Neural cell (in vitro differentiated cells): Measurements from ENCODE around the gene PROZ. TPM values are rescaled to one million over a fixed set of nuclear protein-coding genes. Genes with fewer than 3 reads are reported as not detected.
"Not testable (repeated sequence)": the region's sequence is repeated elsewhere in the genome, so short reads cannot be mapped to it uniquely, and the experiment has no call there.

ENCODE experiments used
- H2AFZ ChIP-seq: fragments of 200-600, 300-800 bp; sonication (generic), shearing (Covaris generic); 2 replicates; pipeline ENCODE4 v1.6.0; 2014; ENCODE audit warnings: low read depth, mild to moderate bottlenecking, antibody characterized with exemption, low read length, moderate library complexity
- H3F3A ChIP-seq: fragments of 200-600 bp; shearing (Covaris generic); 2 replicates; pipeline ENCODE4 v1.6.1; 2016; ENCODE audit warnings: mild to moderate bottlenecking, moderate library complexity, mixed read lengths, antibody characterized with exemption, low read length; ENCODE audit not compliant: insufficient read depth, poor library complexity, severe bottlenecking
- H3K27ac ChIP-seq: fragments of 200-600, 300-800 bp; sonication (generic), shearing (Covaris generic); 2 replicates; pipeline ENCODE4 v1.5.1; 2014; ENCODE audit warnings: mild to moderate bottlenecking, low read length, moderate library complexity
- H3K27me3 ChIP-seq: fragments of 300-800, 200-600 bp; sonication (generic), shearing (Covaris generic); 2 replicates; pipeline ENCODE4 v1.6.0; 2014; ENCODE audit warnings: mild to moderate bottlenecking, low read depth, low read length, moderate library complexity; ENCODE audit not compliant: insufficient read depth
- H3K36me3 ChIP-seq: fragments of 300-800, 200-600 bp; sonication (generic), shearing (Covaris generic); 2 replicates; pipeline ENCODE4 v1.5.1; 2014; ENCODE audit warnings: mild to moderate bottlenecking, antibody characterized with exemption, low read length, moderate library complexity; ENCODE audit not compliant: insufficient read depth
- H3K4me2 ChIP-seq: fragments of 300-800, 200-600 bp; sonication (generic), shearing (Covaris generic); 2 replicates; pipeline ENCODE4 v1.6.0; 2014; ENCODE audit warnings: mild to moderate bottlenecking, low read length
- H3K4me3 ChIP-seq: fragments of 300-800, 200-600 bp; sonication (generic), shearing (Covaris generic); 2 replicates; pipeline ENCODE4 v1.5.1; 2014; ENCODE audit warnings: mild to moderate bottlenecking, low read length, moderate library complexity
- H3K79me2 ChIP-seq: fragments of 200-600 bp; shearing (Covaris generic); replicated peaks from 2 replicates; pipeline ENCODE4 v1.6.0; 2014; ENCODE audit warnings: mild to moderate bottlenecking, low read length, moderate library complexity; ENCODE audit not compliant: insufficient read depth
- H3K9ac ChIP-seq: fragments of 300-800, 200-600 bp; sonication (generic), shearing (Covaris generic); 2 replicates; pipeline ENCODE4 v1.6.1; 2016; ENCODE audit warnings: mild to moderate bottlenecking, low read length, mixed read lengths
- H3K9me2 ChIP-seq: fragments of 200-600 bp; shearing (Covaris generic); 2 replicates; pipeline ENCODE4 v1.6.1; 2016; ENCODE audit warnings: mild to moderate bottlenecking, low read length, mixed read lengths; ENCODE audit not compliant: insufficient read depth
- H3K9me3 ChIP-seq: fragments of 200-600, 300-800 bp; sonication (generic), shearing (Covaris generic); 2 replicates; pipeline ENCODE4 v1.6.1; 2016; ENCODE audit warnings: mild to moderate bottlenecking, mixed run types, low read length, moderate library complexity, mixed read lengths
- H4K20me1 ChIP-seq: fragments of 200-600 bp; shearing (Covaris generic); 2 replicates; pipeline ENCODE4 v1.6.1; 2016; ENCODE audit warnings: mild to moderate bottlenecking, mixed run types; ENCODE audit not compliant: insufficient read depth
- CTCF ChIP-seq: fragments of 450-650 bp; IDR thresholded peaks from 2 replicates; pipeline ENCODE4 v1.5.1; 2014; ENCODE audit warnings: antibody characterized with exemption, mild to moderate bottlenecking, moderate library complexity; ENCODE audit not compliant: poor library complexity, severe bottlenecking
- EP300 ChIP-seq: fragments of 450-650 bp; conservative IDR thresholded peaks from 2 replicates; pipeline ENCODE4 v1.6.1; 2014; ENCODE audit warnings: antibody characterized with exemption, mild to moderate bottlenecking, moderate library complexity; ENCODE audit not compliant: poor library complexity, severe bottlenecking
- EZH2 ChIP-seq: fragments of 200-600, 300-800 bp; shearing (Covaris generic), sonication (generic); IDR thresholded peaks from 2 replicates; pipeline ENCODE4 v1.6.1; 2014; ENCODE audit warnings: antibody characterized with exemption, low read length, borderline replicate concordance, mild to moderate bottlenecking; ENCODE audit not compliant: insufficient read depth, poor library complexity, severe bottlenecking
- MXI1 ChIP-seq: fragments of 450-650 bp; conservative IDR thresholded peaks from 2 replicates; pipeline ENCODE4 v1.6.1; 2014; ENCODE audit warnings: antibody characterized with exemption, mild to moderate bottlenecking; ENCODE audit not compliant: poor library complexity, severe bottlenecking
- POLR2AphosphoS5 ChIP-seq: IDR thresholded peaks from 2 replicates; pipeline ENCODE4 v1.6.1; 2012
- RAD21 ChIP-seq: fragments of 450-650 bp; conservative IDR thresholded peaks from 2 replicates; pipeline ENCODE4 v1.6.1; 2014; ENCODE audit warnings: antibody characterized with exemption, mild to moderate bottlenecking, moderate library complexity
- REST ChIP-seq: IDR thresholded peaks from 2 replicates; pipeline ENCODE4 v1.6.1; 2012; ENCODE audit warnings: borderline replicate concordance
- SMC3 ChIP-seq: fragments of 450-650 bp; conservative IDR thresholded peaks from 2 replicates; pipeline ENCODE4 v1.6.1; 2014; ENCODE audit warnings: antibody characterized with exemption, mild to moderate bottlenecking, moderate library complexity; ENCODE audit not compliant: poor library complexity
- TAF1 ChIP-seq: IDR thresholded peaks from 2 replicates; pipeline ENCODE4 v1.6.1; 2012; ENCODE audit warnings: low read depth
- polyA plus RNA-seq: library from polyadenylated mRNA; depleted of rRNA; stranded (reverse); fragments of >200 nt; gene quantifications from 2 replicates; pipeline ENCODE4 v1.2.3, GENCODE V29; 2014

The PROZ gene
- polyA plus RNA-seq, 1 donor from 2014 or later: not detected

- no peaks in the 10 kb centered on the region for H3K9me2 ChIP-seq
- no peak overlapping the region for H3K27ac ChIP-seq
- no peaks in the 10 kb centered on the region for H3K9me3 ChIP-seq
- H4K20me1 ChIP-seq: no peaks in the 10 kb centered on the region
- no peaks in the 10 kb centered on the region for H3K27me3 ChIP-seq
- no peaks in the 10 kb centered on the region for H3K79me2 ChIP-seq
- TF ChIP-seq TAF1: no peak
- no peak for TF ChIP-seq MXI1
- no peak for TF ChIP-seq POLR2AphosphoS5
- no peak for TF ChIP-seq SMC3
- no peak for TF ChIP-seq EZH2
- TF ChIP-seq REST: no peak
- TF ChIP-seq EP300: no peak
- TF ChIP-seq CTCF: no peak
- TF ChIP-seq RAD21: no peak
- H3K4me3 ChIP-seq: no peak overlapping the region
- H3K36me3 ChIP-seq: no peaks in the 10 kb centered on the region
- no peak overlapping the region for H3K9ac ChIP-seq
- H2AFZ ChIP-seq: no peak overlapping the region
- H3K4me2 ChIP-seq: no peak overlapping the region
- H3F3A ChIP-seq: no peaks in the 10 kb centered on the region
Measured at GRCh38 chr13:113161433-113161832, 3.0 kb downstream of the PROZ start.

- H3K79me2 ChIP-seq, H3K9me2 ChIP-seq, H3K36me3 ChIP-seq, H3K9ac ChIP-seq, H3K27ac ChIP-seq, H2AFZ ChIP-seq, H3K27me3 ChIP-seq, H3K9me3 ChIP-seq, H3F3A ChIP-seq, H4K20me1 ChIP-seq, H3K4me3 ChIP-seq, H3K4me2 ChIP-seq: not testable (repeated sequence)
Measured at GRCh38 chr13:113161975-113162374, 3.5 kb downstream of the PROZ start.
